GM12878 (cell line): Measurements from ENCODE around the gene PRR12. TPM values are rescaled to one million over a fixed set of nuclear protein-coding genes. Genes with fewer than 3 reads are reported as not detected.

Experiments used
- ATAC-seq: fragments of 200-7000 bp; cut with Tn5 transposase; 3 replicates; pipeline ENCODE4 v1.9.1; 2020; ENCODE audit warnings: mild to moderate bottlenecking, moderate library complexity
- BruUV-seq: library from RNA; stranded (reverse); fragments of 400-500 nt; replicated peaks from 2 replicates; lab custom pipeline; 2021; lab: Mats Ljungman, UMichigan
- CTCF ChIA-PET: fragments of 300-600 bp; sonication (Branson Sonifier 250); formaldehyde crosslinking; extraction: SDS; loops from one replicate; lab custom pipeline; 2021; ENCODE audit warnings: inconsistent platforms; lab: Yijun Ruan, JAX
- POLR2A ChIA-PET: fragments of 350-600 bp; formaldehyde crosslinking; extraction: SDS; loops from one replicate; lab custom pipeline; 2021; ENCODE audit warnings: inconsistent platforms; lab: Charles Lee
- RAD21 ChIA-PET: fragments of 300-600 bp; sonication (Branson Sonifier 250); formaldehyde crosslinking; loops from one replicate; lab custom pipeline; 2023; ENCODE audit warnings: antibody characterized with exemption; ENCODE audit not compliant: unreplicated experiment; lab: Charles Lee
- SMC1A ChIA-PET: fragments of 300-600 bp; sonication (Branson Sonifier 250); formaldehyde crosslinking; loops from one replicate; lab custom pipeline; 2023; ENCODE audit not compliant: unreplicated experiment, uncharacterized antibody; lab: Charles Lee
- DNase-seq: peaks from one replicate; pipeline ENCODE4 v3.0.0-alpha.2; 2011; ENCODE audit warnings: low read depth, low spot score
- FAIRE-seq: peaks from 3 replicates; lab custom pipeline; 2011; peaks lifted over from hg19 to GRCh38; lab: Jason Lieb, UNC
- H2AFZ ChIP-seq: 2 replicates; pipeline ENCODE4 v1.6.0; 2011; ENCODE audit warnings: low read depth, low read length, control low read depth; ENCODE audit not compliant: control insufficient read depth
- H3K27ac ChIP-seq: 2 replicates; pipeline ENCODE4 v1.5.1; 2011; ENCODE audit warnings: control low read depth; ENCODE audit not compliant: control insufficient read depth, insufficient read depth
- H3K27me3 ChIP-seq, 2 experiments: replicated peaks in 1 of 2; 2 replicates each; pipeline versions ENCODE4 v1.6.0 to v1.6.1; 2011; ENCODE audit warnings: low read length in 1 of 2; ENCODE audit not compliant: control insufficient read depth in 2 of 2, insufficient read depth in 2 of 2
- H3K36me3 ChIP-seq, 2 experiments: 2 replicates each; pipeline ENCODE4 v1.5.1; 2011; ENCODE audit warnings: low read length in 1 of 2; ENCODE audit not compliant: control insufficient read depth in 2 of 2, insufficient read depth in 2 of 2
- H3K4me1 ChIP-seq: 2 replicates; pipeline ENCODE4 v1.6.1; 2011; ENCODE audit warnings: mild to moderate bottlenecking, low read length, moderate library complexity, mixed read lengths; ENCODE audit not compliant: control insufficient read depth, insufficient read depth
- H3K4me2 ChIP-seq: 2 replicates; pipeline ENCODE4 v1.6.0; 2011; ENCODE audit warnings: control low read depth; ENCODE audit not compliant: control insufficient read depth, insufficient read depth
- H3K4me3 ChIP-seq: fragments of 200-600 bp; sonication (generic); 2 replicates; pipeline ENCODE4 v1.5.1; 2016
- H3K79me2 ChIP-seq: 2 replicates; pipeline ENCODE4 v1.6.0; 2011; ENCODE audit warnings: low read length; ENCODE audit not compliant: control insufficient read depth, insufficient read depth
- H3K9ac ChIP-seq: 2 replicates; pipeline ENCODE4 v1.8.0; 2011; ENCODE audit warnings: low read length, control low read depth, mixed read lengths; ENCODE audit not compliant: control insufficient read depth, insufficient read depth
- H3K9me3 ChIP-seq: replicated peaks from 3 replicates; pipeline ENCODE4 v1.5.1; 2011; ENCODE audit warnings: mild to moderate bottlenecking, low read length; ENCODE audit not compliant: control insufficient read depth, insufficient read depth
- H4K20me1 ChIP-seq: 2 replicates; pipeline ENCODE4 v1.6.0; 2011; ENCODE audit not compliant: control insufficient read depth, insufficient read depth
- CEBPB ChIP-seq, 2 experiments: fragments of 150-350 bp in 1 of 2; IDR thresholded peaks; 2 replicates each; pipeline ENCODE4 v1.6.1; 2012 to 2014; ENCODE audit warnings: low read depth in 2 of 2, low read length in 2 of 2, borderline replicate concordance in 1 of 2, inconsistent platforms in 1 of 2
- CUX1 ChIP-seq: IDR thresholded peaks from 2 replicates; pipeline ENCODE4 v1.6.1; 2012; ENCODE audit warnings: improper control_type of control experiment, low read depth, low read length; ENCODE audit not compliant: insufficient replicate concordance
- EZH2 ChIP-seq: IDR thresholded peaks from 2 replicates; pipeline ENCODE4 v1.6.1; 2012; ENCODE audit warnings: low read depth, mild to moderate bottlenecking, control low read depth, inconsistent platforms, low read length, borderline replicate concordance; ENCODE audit not compliant: control insufficient read depth
- PBX3 ChIP-seq: IDR thresholded peaks from 2 replicates; pipeline ENCODE4 v1.6.1; 2011; ENCODE audit warnings: mild to moderate bottlenecking, low read depth, low read length, moderate library complexity; ENCODE audit not compliant: insufficient replicate concordance
- RELA ChIP-seq: fragments of 450-650 bp; IDR thresholded peaks from 2 replicates; pipeline ENCODE4 v1.8.0; 2014; ENCODE audit warnings: borderline replicate concordance; ENCODE audit not compliant: partially characterized antibody
- WRNIP1 ChIP-seq: IDR thresholded peaks from 2 replicates; pipeline ENCODE4 v1.6.1; 2011; ENCODE audit warnings: low read depth, low read length, improper control_type of control experiment, borderline replicate concordance
- YY1 ChIP-seq: IDR thresholded peaks from 2 replicates; pipeline ENCODE4 v1.6.1; 2011; ENCODE audit warnings: low read depth, mild to moderate bottlenecking, low read length
- WGBS: methylation state at CpG from one replicate; pipeline ENCODE4 v1.1.6; 2016; ENCODE audit warnings: low lambda C conversion rate; ENCODE audit not compliant: insufficient replicate concordance, insufficient coverage; ENCODE audit errors: missing lambda C conversion rate; 5-methylcytosine and 5-hydroxymethylcytosine counted together
- in situ Hi-C: fragments of 300-500 bp; cut with MboI; formaldehyde crosslinking; loops from 9 replicates; pipeline ENCODE4 v1.14.3; 2018; ENCODE audit warnings: mixed read lengths
- intact Hi-C: fragments of 100-400 bp; cut with micrococcal nuclease; formaldehyde crosslinking; loops from one replicate; pipeline ENCODE4 v1.14.2; 2022; ENCODE audit not compliant: unreplicated experiment
- polyA plus RNA-seq, 11 experiments: library from polyadenylated mRNA; depleted of rRNA in 4 of 11; unstranded in 6 of 11; stranded (reverse) in 5 of 11; fragments of >200 nt; fragmentation: Nextera tagmentation in 4 of 11; fragmentation: Illumina TruSeq in 1 of 11; extraction: Ambion mirVana in 4 of 11; extraction: Trizol in 1 of 11; gene quantifications; 1 replicate in 1 of 11; 2 replicates in 10 of 11; pipeline versions ENCODE4 v1.2.1 to v1.2.3, GENCODE V29; 2011 to 2016; ENCODE audit warnings: inconsistent platforms in 2 of 11, missing spikeins in 2 of 11, low read depth in 1 of 11
- total RNA-seq, 4 experiments: library from RNA; depleted of rRNA in 3 of 4; stranded (reverse); fragments of >200 nt in 3 of 4; fragmentation: Illumina TruSeq in 1 of 4; extraction: Trizol in 1 of 4; gene quantifications; 2 replicates each; pipeline versions ENCODE4 v1.2.1 to v1.2.3, GENCODE V29; 2013 to 2021
- TF ChIP-seq, protein P1 (sequence below): fragments of 450-650 bp; IDR thresholded peaks from 2 replicates; pipeline ENCODE4 v1.6.1; 2017; ENCODE audit warnings: mild to moderate bottlenecking, moderate library complexity
- TF ChIP-seq, protein P2 (sequence below), 3 experiments: IDR thresholded peaks in 2 of 3; conservative IDR thresholded peaks in 1 of 3; 2 replicates each; pipeline ENCODE4 v1.5.1; 2011; ENCODE audit warnings: low read depth in 3 of 3, low read length in 3 of 3, mild to moderate bottlenecking in 3 of 3, control low read depth in 2 of 3, moderate library complexity in 2 of 3, inconsistent platforms in 1 of 3, mixed read lengths in 1 of 3; ENCODE audit not compliant: control insufficient read depth in 2 of 3, insufficient read depth in 1 of 3; ENCODE audit errors: extremely low read depth in 1 of 3

Gene PRR12
- total and polyA plus RNA-seq, 10 of the 15 experiments (the other 5 are each of a cell fraction or from before 2014, with no cell fraction given) = 0.02 to 25.3 (median 1.6) TPM

DNA sequence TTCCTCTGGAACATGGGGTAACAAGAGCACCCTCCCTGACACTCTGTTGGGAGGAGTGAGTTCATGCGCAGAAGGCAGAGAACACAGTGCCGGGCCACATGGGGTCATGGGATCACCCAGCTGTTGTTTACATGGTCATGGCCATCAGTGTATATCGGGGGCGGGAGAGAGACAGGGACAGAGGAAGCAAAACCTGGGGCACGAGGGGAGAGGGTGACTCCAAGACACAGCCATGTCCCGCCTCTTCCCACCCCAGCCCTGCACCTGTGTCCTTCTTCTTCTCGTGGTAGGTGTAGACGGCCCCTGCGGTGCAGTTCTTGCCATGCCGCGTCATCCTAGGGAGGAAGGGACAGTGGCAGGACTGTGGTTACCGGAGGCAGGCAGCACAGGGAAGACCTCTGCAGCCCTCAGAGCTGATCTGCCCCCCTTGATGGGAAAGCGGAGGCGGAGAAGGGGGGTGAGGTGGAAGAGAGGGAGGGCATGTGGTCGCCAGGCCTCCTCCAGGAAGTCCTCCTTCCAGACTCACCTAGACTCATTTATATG lies 30.6 kb upstream of the PRR12 start:
- peaks cover 11 to 25% of the 10 kb centered on the region in 2 experiments for H3K36me3 ChIP-seq
- DNase-seq (no peak), FAIRE-seq (no peak), ATAC-seq (no peak)
- no peak overlapping the region for H3K9ac ChIP-seq
- WGBS = 92% methylated on average over 15 of the region's 15 CpGs
- ChIA-PET CTCF (interaction anchor here (1.3 to 3.0 kb wide), 3 partner anchors 11 to 259 kb away, joined by 4 to 24 read pairs (median 8); no protein-coding TSS in a partner anchor), POLR2A (interaction anchor here (0.5 to 1.0 kb wide), 2 partner anchors 10 to 14 kb away, joined by 3 read pairs; no protein-coding TSS in a partner anchor), SMC1A (no interaction called here), RAD21 (interaction anchor here (1.0 kb wide), 1 partner anchor 52 kb away, joined by 3 read pairs; no protein-coding TSS in a partner anchor)
- no peak overlapping the region for H3K27ac ChIP-seq
- no peak overlapping the region for H3K4me3 ChIP-seq
- H3K4me1 ChIP-seq = no peaks in the 10 kb centered on the region
- intact Hi-C loops (no loop called here), in situ Hi-C loops (no loop called here)
- no TSS peak for BruUV-seq
- no peaks in the 10 kb centered on the region for H4K20me1 ChIP-seq
- H3K27me3 ChIP-seq = no peaks in the 10 kb centered on the region
- H3K9me3 ChIP-seq = no peaks in the 10 kb centered on the region
- no peaks in the 10 kb centered on the region; the same call in 1 of the 2 replicates for H3K79me2 ChIP-seq
- no peak overlapping the region for H2AFZ ChIP-seq
- no peak overlapping the region; the same call in 1 of the 2 replicates for H3K4me2 ChIP-seq
- TF ChIP-seq EZH2 = no peak
- TF ChIP-seq RELA = no peak
- TF ChIP-seq CEBPB (IDR thresholded peaks at IDR 0.05; ENCODE audit: borderline replicate concordance in 1 of 2, low read depth in 2 of 2, low read length in 2 of 2) = no peak
- TF ChIP-seq, protein P1, sequence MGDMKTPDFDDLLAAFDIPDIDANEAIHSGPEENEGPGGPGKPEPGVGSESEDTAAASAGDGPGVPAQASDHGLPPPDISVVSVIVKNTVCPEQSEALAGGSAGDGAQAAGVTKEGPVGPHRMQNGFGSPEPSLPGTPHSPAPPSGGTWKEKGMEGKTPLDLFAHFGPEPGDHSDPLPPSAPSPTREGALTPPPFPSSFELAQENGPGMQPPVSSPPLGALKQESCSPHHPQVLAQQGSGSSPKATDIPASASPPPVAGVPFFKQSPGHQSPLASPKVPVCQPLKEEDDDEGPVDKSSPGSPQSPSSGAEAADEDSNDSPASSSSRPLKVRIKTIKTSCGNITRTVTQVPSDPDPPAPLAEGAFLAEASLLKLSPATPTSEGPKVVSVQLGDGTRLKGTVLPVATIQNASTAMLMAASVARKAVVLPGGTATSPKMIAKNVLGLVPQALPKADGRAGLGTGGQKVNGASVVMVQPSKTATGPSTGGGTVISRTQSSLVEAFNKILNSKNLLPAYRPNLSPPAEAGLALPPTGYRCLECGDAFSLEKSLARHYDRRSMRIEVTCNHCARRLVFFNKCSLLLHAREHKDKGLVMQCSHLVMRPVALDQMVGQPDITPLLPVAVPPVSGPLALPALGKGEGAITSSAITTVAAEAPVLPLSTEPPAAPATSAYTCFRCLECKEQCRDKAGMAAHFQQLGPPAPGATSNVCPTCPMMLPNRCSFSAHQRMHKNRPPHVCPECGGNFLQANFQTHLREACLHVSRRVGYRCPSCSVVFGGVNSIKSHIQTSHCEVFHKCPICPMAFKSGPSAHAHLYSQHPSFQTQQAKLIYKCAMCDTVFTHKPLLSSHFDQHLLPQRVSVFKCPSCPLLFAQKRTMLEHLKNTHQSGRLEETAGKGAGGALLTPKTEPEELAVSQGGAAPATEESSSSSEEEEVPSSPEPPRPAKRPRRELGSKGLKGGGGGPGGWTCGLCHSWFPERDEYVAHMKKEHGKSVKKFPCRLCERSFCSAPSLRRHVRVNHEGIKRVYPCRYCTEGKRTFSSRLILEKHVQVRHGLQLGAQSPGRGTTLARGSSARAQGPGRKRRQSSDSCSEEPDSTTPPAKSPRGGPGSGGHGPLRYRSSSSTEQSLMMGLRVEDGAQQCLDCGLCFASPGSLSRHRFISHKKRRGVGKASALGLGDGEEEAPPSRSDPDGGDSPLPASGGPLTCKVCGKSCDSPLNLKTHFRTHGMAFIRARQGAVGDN = no peak
- no peak for TF ChIP-seq PBX3
- no peak for TF ChIP-seq YY1
- TF ChIP-seq CUX1 = no peak
- TF ChIP-seq, protein P2, sequence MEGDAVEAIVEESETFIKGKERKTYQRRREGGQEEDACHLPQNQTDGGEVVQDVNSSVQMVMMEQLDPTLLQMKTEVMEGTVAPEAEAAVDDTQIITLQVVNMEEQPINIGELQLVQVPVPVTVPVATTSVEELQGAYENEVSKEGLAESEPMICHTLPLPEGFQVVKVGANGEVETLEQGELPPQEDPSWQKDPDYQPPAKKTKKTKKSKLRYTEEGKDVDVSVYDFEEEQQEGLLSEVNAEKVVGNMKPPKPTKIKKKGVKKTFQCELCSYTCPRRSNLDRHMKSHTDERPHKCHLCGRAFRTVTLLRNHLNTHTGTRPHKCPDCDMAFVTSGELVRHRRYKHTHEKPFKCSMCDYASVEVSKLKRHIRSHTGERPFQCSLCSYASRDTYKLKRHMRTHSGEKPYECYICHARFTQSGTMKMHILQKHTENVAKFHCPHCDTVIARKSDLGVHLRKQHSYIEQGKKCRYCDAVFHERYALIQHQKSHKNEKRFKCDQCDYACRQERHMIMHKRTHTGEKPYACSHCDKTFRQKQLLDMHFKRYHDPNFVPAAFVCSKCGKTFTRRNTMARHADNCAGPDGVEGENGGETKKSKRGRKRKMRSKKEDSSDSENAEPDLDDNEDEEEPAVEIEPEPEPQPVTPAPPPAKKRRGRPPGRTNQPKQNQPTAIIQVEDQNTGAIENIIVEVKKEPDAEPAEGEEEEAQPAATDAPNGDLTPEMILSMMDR (IDR thresholded peaks at IDR 0.05 in 2 of 3, conservative IDR thresholded peaks at IDR 0.05 in 1 of 3; ENCODE audit: control insufficient read depth in 2 of 3, extremely low read depth in 1 of 3, insufficient read depth in 1 of 3, low read depth in 3 of 3, low read length in 3 of 3) = no peak
- no peak for TF ChIP-seq WRNIP1
